HG02759 (cell line): ENCODE results near the gene RNASE13.
A peak's percentile ranks its signal among the peaks of the same experiment; 100 is the strongest.
"Not testable (repeated sequence)": the region's sequence is repeated elsewhere in the genome, so short reads cannot be mapped to it uniquely, and the experiment has no call there.

ENCODE experiments used
- ATAC-seq: cut with Tn5 transposase; IDR thresholded peaks from one replicate; pipeline ENCODE4 v1.9.1; 2021; ENCODE audit warnings: mild to moderate bottlenecking, moderate library complexity; ENCODE audit not compliant: unreplicated experiment

RNASE13 gene

GRCh38 chr14:21042918-21043317 is 8.3 kb upstream of the RNASE13 start:
- no peak for ATAC-seq

DNA sequence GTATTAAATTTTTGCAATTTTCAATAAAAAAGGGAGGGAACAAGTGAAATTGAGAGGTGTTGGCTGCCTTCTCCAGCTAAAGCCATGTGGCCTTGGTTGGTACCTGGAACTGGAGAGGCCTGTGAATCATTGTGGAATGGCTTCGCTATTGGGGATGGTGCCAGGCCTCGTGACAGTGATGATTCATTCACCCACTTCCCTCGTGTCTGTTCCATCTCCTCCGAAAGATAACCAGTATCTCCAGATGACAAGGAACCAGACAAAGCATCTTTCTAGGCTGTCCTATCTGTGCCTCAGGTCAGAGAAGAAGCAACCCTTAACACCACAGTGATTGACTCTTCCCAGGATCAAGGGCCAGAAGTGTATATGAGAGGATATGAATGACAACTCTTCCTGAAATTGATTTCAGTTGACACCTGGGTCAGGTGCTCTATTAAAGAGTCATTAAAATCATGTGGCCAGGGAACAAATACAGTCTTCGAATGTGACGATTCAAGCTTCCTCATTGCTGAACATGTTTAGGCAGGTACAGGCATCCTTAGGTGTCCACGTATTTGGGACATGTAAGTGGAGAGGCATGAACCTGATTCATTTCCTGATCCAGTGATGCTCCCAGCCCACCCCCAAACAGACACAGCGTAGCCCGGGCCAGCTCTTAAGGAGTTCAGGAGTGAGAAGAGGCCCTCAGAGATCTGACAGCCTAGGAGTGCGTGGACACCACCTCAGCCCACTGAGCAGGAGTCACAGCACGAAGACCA is 7.2 kb upstream of the RNASE13 start, which contains the start of gene RNASE7:
Gene RNASE7 (plus strand): TSS at position 687 of the 758 bp plus-strand sequence. CDS start 631 bp downstream, outside the sequence.
- ATAC-seq: no peak

DNA sequence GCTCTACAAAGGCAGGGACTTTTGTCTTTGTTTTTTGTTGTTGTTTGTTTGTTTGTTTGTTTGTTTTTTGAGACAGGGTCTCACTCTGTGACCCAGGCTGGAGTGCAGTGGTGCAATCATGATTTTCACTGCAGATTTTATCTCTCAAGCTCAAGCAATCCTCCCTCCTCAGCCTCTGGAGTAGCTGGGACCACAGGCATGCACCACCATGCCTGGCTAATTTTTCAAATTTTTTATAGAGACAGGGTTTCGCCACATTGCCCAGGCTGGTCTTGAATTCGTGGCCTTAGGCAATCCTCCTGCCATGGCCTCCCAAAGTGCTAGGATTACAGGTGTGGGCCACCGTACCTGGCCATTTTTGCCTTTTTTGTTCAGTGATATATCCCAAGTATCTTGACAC is 6.3 kb upstream of the RNASE13 start:
- ATAC-seq: not testable (repeated sequence)

DNA sequence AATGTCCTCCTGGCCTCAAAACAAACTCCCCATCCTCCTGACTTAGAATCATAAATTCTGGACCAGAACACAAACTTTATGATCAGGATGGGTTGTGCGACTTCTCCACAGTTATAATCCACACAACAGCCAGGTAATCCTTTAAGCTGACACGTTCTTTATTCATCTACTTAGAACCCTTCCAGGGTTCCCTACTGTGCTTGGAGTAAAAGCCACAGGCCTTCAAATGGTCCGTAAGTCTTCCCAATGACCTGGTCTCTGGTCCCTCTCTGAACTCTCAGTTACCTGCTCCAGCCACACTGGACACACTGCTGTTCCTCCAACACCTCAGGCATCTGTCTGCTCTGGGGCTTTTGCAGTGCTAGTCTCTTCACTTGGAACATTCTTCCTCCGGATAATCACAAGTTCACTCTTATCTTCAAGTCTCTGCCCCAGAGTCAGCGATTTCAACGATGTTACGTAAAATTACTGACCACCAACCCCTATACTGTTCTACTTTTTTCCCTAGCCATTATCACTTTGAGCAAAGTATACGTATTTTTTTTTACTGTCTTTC is 5.8 kb upstream of the RNASE13 start:
- ATAC-seq: no peak

DNA sequence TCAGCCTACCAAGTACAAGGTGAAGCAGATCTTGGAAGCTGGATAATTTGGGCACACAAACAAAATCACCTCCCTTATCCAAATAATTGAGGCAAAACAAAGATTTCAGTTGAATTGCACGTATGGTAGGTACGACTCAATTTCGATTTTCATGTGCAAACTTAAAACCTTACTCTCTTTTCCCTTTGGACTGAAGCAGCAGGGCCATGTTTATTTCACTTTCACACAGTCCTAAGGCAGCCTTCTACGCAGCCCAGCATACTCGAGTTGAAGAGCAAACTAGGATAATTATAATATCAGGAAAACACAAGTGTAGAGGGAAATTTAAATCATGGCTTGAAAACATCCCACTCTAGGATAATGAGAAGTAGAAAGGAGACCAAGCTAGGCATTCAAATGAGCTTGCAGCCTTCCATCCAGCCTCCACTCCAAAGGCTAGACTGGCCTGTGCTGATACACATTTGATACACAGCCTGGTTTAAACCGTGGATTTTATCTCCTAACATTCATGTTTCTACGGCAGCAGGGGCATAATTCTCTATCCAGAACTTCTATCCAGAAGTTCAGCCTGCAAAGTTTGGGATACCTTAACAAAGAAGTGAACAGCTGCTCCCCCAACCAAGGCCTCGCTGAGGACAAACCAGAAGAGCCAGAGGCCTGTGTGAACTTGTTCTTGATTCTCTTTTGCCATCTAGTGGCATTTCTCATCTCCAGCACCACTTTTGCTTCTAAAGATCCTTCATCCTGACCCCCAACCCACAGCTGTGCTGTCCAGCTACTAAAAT is 5.2 kb upstream of the RNASE13 start:
- peak; percentile 55 for ATAC-seq

GRCh38 chr14:21038441-21039422 is 4.1 kb upstream of the RNASE13 start:
- ATAC-seq: no peak

DNA sequence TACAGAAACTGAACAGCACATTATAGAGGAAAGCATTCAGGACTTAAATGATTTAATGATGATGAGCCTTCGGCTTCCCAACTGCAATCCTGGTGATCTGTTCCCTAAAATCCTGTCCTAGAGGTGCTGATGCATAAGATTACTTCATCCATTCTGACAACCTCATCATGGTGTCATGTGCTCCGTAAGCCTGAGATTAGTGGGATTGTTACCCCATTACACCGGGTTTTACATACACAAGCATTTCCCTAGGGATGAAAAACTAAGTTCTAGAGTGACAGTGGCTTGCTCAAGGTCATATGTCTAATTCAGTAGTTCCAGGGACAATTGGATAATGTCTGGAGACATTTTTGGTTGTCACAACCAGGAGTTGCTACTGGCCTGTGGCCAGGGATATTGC is 2.5 kb upstream of the RNASE13 start:
- ATAC-seq: no peak

GRCh38 chr14:21036751-21037150 is 2.1 kb upstream of the RNASE13 start:
- no peak for ATAC-seq

GRCh38 chr14:21033133-21033698 is 1.4 kb downstream of the RNASE13 start:
- ATAC-seq: no peak

- no peak for ATAC-seq
Observed at GRCh38 chr14:21032326-21033132, 2.1 kb downstream of the RNASE13 start.

DNA sequence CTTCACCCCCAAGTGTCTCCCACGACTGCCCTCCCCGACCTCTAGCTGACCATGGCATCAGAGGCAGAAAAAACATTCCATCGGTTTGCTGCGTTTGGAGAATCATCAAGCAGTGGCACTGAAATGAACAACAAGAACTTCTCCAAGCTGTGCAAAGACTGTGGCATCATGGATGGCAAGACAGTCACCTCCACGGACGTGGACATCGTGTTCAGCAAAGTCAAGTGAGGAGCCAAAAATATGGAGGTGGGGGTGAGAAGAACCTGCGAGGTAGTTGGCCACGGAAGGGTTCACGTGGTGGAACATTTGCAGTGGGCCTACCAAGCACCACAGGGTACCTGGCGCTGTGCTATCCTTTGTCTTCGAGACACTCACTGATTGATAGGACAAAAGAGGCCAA is 4.1 kb downstream of the RNASE13 start:
- ATAC-seq: no peak

DNA sequence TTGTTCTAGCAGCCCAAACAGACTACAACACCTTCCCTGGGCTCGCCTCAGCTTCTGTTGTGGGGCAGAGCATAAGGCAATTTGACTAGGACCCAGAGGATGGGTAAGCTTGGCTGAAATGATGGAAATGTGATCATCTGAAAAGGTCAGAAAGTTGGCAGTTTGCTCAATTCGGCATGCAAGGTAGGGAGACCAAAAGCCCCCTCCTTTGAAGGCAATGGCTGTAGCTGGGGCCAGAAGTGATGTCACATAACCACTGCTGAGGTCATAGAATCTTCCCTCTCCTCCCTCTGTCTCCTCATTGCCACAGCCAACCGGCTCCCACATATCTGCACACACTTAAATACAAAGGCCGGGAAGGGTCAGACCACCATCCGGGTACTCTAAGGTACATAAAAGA is 4.7 kb downstream of the RNASE13 start, which contains the start of gene TPPP2:
Gene TPPP2 (plus strand): TSS at position 301 of the 400 bp plus-strand sequence. CDS start 365 bp downstream, outside the sequence.
- no peak for ATAC-seq

GRCh38 chr14:21026988-21027315 is 7.7 kb downstream of the RNASE13 start:
- ATAC-seq: no peak

- no peak for ATAC-seq
Observed at GRCh38 chr14:21026274-21026987, 8.2 kb downstream of the RNASE13 start.

DNA sequence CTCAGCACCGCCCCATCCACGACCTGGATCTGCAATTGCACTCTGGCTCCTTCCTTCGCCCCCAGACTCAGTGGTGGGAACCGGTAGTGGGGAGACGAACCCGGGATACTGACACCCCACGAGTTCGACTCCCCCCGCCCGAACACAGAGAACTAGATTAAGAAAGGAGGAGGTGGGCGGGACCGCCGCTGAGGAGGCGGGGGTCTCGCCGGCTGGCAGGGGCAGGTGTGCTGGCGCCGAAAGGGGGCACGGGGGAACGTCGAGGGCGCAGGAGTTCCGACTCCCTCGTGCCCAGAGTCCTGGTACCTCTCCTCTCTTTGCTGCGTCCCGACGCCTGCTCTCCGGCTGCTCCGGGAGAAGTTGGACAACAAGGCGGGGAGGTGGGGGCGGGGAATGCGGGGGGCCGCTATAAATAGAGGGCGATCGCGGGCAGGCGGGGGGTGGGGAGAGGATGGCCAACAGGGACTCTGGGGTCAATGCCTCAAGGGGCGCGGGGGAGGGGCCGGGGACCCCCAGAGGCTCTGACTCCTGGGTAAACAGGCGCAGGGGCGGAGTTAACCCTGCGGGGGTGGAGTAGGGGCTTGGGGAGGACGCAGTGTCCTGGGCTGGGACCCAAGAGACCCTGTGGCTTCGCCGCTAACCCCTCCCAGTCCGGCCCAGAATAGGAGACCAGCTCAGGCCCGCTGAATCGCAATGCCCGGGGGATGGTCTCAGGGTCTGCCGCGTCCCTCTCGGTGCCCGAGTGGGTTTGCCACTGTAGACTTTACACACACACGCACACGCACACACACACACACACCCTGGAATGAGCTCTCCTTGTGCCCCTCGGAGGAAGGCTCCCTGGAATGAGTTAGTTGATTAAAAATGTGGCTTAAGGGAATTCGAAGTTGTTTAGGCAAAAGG is 9.0 kb downstream of the RNASE13 start:
- no peak for ATAC-seq

GRCh38 chr14:21024585-21025370 is 9.8 kb downstream of the RNASE13 start, which contains the start of gene NDRG2:
Gene NDRG2 (minus strand): TSS chr14:21025061. CDS start chr14:21023315, 1,746 bp downstream.
- ATAC-seq: peak; percentile 74
